C4-2B (cell line): ENCODE data around the gene TMEM134.

ENCODE experiments used
- H3K27ac ChIP-seq: fragments of 450-650 bp; 2 replicates; pipeline ENCODE4 v1.5.1; 2017
- CTCF ChIP-seq: fragments of 450-650 bp; conservative IDR thresholded peaks from 2 replicates; pipeline ENCODE4 v1.5.1; 2017; ENCODE audit warnings: mild to moderate bottlenecking
- ZFX ChIP-seq: fragments of 450-650 bp; IDR thresholded peaks from 2 replicates; pipeline ENCODE4 v1.6.1; 2017

The TMEM134 gene

GRCh38 chr11:67448220-67448609, 20.8 kb downstream of the TMEM134 start:
- TF ChIP-seq ZFX (no peak), CTCF (no peak)
- no peak overlapping the region for H3K27ac ChIP-seq

GRCh38 chr11:67445515-67445914, 23.5 kb downstream of the TMEM134 start:
- no peak overlapping the region for H3K27ac ChIP-seq
- TF ChIP-seq ZFX, result no peak
- TF ChIP-seq CTCF, result no peak

- H3K27ac ChIP-seq, result peak overlapping the region; percentile 96
- TF ChIP-seq ZFX, result no peak
- TF ChIP-seq CTCF, result no peak
Measured at GRCh38 chr11:67442504-67443404, 26.3 kb downstream of the TMEM134 start.

GRCh38 chr11:67441731-67442351, 27.2 kb downstream of the TMEM134 start:
- no peak for TF ChIP-seq ZFX
- no peak for TF ChIP-seq CTCF
- H3K27ac ChIP-seq, result peak overlapping the region; percentile 96

- no peak for TF ChIP-seq CTCF
- TF ChIP-seq ZFX, result no peak
- no peak overlapping the region for H3K27ac ChIP-seq
Measured at GRCh38 chr11:67441098-67441563, 27.9 kb downstream of the TMEM134 start.

GRCh38 chr11:67440229-67441097, 28.6 kb downstream of the TMEM134 start:
- TF ChIP-seq ZFX, result no peak
- TF ChIP-seq CTCF, result no peak
- no peak overlapping the region for H3K27ac ChIP-seq
